Fibroblast of pulmonary artery (primary cell): ENCODE data around the gene HP1BP3.
A peak's percentile ranks its signal among the peaks of the same experiment; 100 is the strongest.

ENCODE experiments used
- DNase-seq: peaks from one replicate; pipeline ENCODE4 v3.0.0-alpha.2; 2010; ENCODE audit warnings: low read depth
- H3K4me3 ChIP-seq: replicated peaks from 2 replicates; pipeline ENCODE4 v1.5.1; 2011; ENCODE audit warnings: low read depth, mild to moderate bottlenecking, control low read depth, low read length, moderate library complexity
- TF ChIP-seq, protein P1 (sequence below): IDR thresholded peaks from 2 replicates; pipeline ENCODE4 v1.5.1; 2011; ENCODE audit warnings: mild to moderate bottlenecking, control low read depth, low read length, inconsistent platforms; ENCODE audit errors: missing control alignments

HP1BP3 gene, protein sequence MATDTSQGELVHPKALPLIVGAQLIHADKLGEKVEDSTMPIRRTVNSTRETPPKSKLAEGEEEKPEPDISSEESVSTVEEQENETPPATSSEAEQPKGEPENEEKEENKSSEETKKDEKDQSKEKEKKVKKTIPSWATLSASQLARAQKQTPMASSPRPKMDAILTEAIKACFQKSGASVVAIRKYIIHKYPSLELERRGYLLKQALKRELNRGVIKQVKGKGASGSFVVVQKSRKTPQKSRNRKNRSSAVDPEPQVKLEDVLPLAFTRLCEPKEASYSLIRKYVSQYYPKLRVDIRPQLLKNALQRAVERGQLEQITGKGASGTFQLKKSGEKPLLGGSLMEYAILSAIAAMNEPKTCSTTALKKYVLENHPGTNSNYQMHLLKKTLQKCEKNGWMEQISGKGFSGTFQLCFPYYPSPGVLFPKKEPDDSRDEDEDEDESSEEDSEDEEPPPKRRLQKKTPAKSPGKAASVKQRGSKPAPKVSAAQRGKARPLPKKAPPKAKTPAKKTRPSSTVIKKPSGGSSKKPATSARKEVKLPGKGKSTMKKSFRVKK

DNA sequence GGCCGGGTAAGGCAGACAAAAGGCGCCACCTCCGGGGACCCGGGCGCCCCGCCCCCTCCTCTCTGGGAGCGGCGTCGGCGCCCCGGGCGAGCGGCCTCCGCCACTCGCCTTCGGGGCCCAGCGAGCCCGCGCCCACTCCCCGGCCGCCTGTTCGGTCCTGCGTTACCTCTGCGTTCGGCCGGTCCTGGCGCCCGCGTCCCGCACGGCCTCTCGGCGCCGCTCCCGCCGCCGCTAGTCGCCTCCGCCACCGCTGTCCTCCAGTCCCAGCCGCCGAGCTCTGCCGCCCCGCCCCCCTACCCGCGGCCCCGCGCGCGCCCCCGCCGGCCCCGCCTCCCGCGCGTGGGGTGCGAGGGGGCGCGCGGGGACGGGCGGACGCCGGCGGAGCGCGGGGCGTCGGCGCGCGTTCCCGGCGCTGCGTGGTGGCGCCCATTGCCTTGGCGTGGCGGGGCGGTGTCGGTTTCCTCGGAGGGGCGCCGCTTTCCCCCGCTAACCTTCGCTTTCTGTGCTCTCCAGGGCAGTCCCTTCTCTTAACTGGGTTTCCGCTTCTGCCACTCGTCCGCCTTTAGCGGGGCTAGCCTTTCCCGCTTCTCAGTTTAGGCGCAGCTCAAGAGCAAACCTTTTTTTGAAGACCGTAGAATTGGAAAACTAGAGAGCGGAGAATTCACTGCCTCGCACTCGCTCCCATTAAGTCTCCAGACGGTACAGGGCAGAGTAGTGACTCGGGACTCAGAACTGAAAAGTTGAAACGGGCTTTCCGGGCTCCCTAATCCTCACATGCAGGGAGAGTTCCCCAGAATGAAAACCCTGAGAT is at the start of gene HP1BP3:
Gene HP1BP3, minus strand, starts transcription at position 279 of the 811 bp plus-strand sequence. CDS start 6,867 bp downstream, outside the sequence.
- TF ChIP-seq, protein P1, sequence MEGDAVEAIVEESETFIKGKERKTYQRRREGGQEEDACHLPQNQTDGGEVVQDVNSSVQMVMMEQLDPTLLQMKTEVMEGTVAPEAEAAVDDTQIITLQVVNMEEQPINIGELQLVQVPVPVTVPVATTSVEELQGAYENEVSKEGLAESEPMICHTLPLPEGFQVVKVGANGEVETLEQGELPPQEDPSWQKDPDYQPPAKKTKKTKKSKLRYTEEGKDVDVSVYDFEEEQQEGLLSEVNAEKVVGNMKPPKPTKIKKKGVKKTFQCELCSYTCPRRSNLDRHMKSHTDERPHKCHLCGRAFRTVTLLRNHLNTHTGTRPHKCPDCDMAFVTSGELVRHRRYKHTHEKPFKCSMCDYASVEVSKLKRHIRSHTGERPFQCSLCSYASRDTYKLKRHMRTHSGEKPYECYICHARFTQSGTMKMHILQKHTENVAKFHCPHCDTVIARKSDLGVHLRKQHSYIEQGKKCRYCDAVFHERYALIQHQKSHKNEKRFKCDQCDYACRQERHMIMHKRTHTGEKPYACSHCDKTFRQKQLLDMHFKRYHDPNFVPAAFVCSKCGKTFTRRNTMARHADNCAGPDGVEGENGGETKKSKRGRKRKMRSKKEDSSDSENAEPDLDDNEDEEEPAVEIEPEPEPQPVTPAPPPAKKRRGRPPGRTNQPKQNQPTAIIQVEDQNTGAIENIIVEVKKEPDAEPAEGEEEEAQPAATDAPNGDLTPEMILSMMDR: no peak
- H3K4me3 ChIP-seq: peak within 1 kb of the TSS; percentile 96
- peak; percentile 68 for DNase-seq

DNA sequence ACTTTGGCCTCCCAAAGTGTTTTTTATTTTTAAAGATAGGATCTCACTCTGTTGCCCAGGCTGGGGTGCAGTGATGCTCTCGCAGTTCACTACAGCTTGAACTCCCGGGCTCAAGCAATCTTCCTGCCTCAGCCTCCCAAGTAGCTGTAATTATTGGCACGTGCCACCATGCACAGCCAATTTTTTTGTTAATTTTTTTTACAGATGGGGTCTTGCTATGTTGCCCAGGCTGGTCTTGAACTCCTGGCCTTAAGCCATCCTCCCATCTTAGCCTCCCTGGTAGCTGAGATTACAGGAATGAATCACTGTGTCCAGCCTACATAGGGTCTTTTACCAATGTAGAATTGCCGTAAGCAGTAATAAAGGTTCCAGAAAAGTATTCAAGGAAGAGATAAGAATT is 49.1 kb upstream of the HP1BP3 start:
- TF ChIP-seq, protein P1: no peak
- DNase-seq: no peak

DNA sequence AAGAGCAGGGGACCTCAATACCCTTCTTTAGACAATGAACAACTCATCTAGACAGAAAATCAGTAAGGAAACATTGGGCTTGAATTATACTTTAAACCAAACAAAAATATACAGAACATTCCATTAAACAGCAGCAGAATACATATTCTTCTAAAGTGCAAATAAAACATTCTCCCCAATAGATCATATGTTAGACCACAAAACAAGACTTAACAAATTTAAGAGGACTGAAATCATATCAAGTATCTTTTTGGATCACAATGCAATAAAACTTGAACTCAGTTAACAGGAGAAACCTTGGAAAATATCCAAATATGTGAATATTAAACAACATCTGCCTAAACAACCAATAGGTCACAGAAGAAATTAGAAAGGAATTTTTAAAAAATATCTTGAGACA is 47.7 kb upstream of the HP1BP3 start:
- no peak for DNase-seq
- TF ChIP-seq, protein P1: no peak
- H3K4me3 ChIP-seq: no peak overlapping the region

More for the DNA sequence above, 49.1 kb upstream of the HP1BP3 start:
- no peak overlapping the region for H3K4me3 ChIP-seq

DNA sequence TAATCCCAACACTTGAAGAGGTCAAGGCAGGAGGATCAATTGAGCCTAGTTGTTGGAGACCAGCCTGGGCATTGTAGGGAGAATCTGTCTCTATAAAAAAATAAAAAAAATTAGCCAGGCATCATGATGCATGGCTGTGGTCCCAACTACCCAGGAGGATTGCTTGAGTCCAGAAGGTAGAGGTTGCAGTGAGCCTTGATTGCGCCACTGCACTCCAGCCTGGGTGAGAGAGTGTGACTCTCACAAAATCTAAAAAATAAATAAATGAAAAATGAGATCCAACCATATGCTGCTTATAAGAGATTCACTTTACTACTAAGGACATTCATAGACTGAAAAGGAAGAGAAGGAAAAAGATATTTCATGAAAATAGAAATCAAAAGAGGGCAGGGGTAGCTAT is 47.1 kb upstream of the HP1BP3 start:
- DNase-seq: no peak
- TF ChIP-seq, protein P1: no peak
- H3K4me3 ChIP-seq: no peak overlapping the region

DNA sequence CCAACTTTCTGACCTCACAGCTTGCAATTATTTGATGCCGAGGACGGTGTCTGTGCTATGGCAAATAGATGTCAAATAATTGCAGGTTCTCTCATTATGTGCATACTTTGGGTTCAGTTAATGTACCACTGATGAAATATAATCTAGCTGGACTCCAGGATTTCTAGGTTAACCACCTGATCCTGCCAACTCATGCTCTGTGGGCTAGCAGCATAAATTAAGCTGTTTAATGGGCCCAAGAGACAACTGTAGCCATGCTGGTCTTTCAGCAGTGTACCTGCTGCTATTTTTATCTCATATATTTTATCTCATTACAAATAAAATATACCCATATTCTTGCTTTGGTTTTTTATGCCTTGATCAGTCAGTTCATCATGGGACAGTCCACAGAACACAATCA is 43.3 kb upstream of the HP1BP3 start:
- TF ChIP-seq, protein P1: no peak
- H3K4me3 ChIP-seq: no peak overlapping the region
- no peak for DNase-seq

DNA sequence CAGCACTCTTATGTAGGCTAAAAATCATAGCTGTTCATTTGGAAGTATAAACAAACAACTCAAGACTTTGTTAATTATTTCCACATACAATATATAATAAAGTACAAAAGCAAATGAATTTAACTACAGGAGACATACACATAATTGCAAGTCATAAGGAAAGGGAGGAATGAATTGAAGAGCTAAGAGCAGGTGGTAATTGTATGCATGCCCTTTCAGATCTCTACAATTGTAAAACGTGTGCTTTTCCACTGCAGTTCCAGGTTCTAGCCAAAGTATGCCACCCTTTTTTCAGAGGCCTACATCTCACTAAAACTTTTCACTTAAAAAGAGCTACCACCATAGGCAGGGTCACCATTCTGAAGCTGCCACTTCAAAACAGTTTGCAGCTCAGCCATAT is 42.8 kb upstream of the HP1BP3 start:
- H3K4me3 ChIP-seq: no peak overlapping the region
- no peak for DNase-seq
- TF ChIP-seq, protein P1: no peak
